ENCODE measurements around the gene NUDT17.

DNA sequence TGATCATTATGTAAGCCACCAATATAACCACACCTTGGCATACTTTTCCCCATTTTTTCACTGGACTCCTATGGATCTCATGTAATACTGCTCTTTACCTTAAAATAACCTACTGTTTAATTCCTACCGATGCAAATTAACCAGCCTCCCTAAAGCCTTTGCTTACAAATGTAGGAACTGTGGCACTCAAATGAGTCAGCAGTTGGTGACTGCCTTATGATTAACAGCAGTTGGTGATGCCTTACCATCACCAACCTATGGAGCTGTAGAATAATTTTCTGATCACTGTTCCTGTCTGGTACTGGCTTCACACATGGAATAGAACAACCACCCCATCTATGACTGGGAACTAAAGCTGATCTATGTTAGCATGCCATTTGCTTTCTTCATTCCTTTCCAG is 7.8 kb upstream of the NUDT17 start:
- TF ChIP-seq, protein P1, sequence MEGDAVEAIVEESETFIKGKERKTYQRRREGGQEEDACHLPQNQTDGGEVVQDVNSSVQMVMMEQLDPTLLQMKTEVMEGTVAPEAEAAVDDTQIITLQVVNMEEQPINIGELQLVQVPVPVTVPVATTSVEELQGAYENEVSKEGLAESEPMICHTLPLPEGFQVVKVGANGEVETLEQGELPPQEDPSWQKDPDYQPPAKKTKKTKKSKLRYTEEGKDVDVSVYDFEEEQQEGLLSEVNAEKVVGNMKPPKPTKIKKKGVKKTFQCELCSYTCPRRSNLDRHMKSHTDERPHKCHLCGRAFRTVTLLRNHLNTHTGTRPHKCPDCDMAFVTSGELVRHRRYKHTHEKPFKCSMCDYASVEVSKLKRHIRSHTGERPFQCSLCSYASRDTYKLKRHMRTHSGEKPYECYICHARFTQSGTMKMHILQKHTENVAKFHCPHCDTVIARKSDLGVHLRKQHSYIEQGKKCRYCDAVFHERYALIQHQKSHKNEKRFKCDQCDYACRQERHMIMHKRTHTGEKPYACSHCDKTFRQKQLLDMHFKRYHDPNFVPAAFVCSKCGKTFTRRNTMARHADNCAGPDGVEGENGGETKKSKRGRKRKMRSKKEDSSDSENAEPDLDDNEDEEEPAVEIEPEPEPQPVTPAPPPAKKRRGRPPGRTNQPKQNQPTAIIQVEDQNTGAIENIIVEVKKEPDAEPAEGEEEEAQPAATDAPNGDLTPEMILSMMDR (IDR thresholded peaks at IDR 0.05; ENCODE audit: insufficient read depth, low read depth, low read length) = no peak
- no peak for TF ChIP-seq EZH2 (IDR thresholded peaks at IDR 0.05; ENCODE audit: insufficient read depth, low read length)

All from astrocyte (in vitro differentiated cells and primary cell).